MM.1S (cell line): Measurements from ENCODE around the gene GTF2H1.

ENCODE experiments used
- DNase-seq: peaks from one replicate; pipeline ENCODE4 v3.0.0-alpha.2; 2015
- H2AFZ ChIP-seq: fragments of 300-600 bp; sonication (generic); 2 replicates; pipeline ENCODE4 v1.6.0; 2016; ENCODE audit warnings: antibody characterized with exemption, low read length
- H3F3A ChIP-seq: fragments of 300-600 bp; sonication (generic); 2 replicates; pipeline ENCODE4 v1.6.1; 2016; ENCODE audit warnings: mild to moderate bottlenecking, antibody characterized with exemption, low read length, moderate library complexity, mixed read lengths; ENCODE audit not compliant: insufficient read depth
- H3K27ac ChIP-seq: fragments of 300-600 bp; sonication (generic); 2 replicates; pipeline ENCODE4 v1.5.1; 2016; ENCODE audit warnings: mild to moderate bottlenecking, low read length
- H3K27me3 ChIP-seq: fragments of 300-600 bp; sonication (generic); replicated peaks from 2 replicates; pipeline ENCODE4 v1.6.0; 2016; ENCODE audit warnings: low read length; ENCODE audit not compliant: insufficient read depth
- H3K36me3 ChIP-seq: fragments of 300-600 bp; sonication (generic); replicated peaks from 2 replicates; pipeline ENCODE4 v1.6.1; 2016; ENCODE audit warnings: mild to moderate bottlenecking, low read length, mixed read lengths; ENCODE audit not compliant: insufficient read depth
- H3K4me1 ChIP-seq: fragments of 300-600 bp; sonication (generic); 2 replicates; pipeline ENCODE4 v1.6.1; 2016; ENCODE audit warnings: low read length, mixed read lengths
- H3K4me2 ChIP-seq: fragments of 300-600 bp; sonication (generic); 2 replicates; pipeline ENCODE4 v1.6.0; 2016; ENCODE audit warnings: low read depth, low read length
- H3K4me3 ChIP-seq: fragments of 300-600 bp; sonication (generic); 2 replicates; pipeline ENCODE4 v1.5.1; 2016; ENCODE audit warnings: low read length, mixed read lengths
- H3K79me2 ChIP-seq: fragments of 300-600 bp; sonication (generic); 2 replicates; pipeline ENCODE4 v1.6.1; 2016; ENCODE audit warnings: mixed run types, low read length, mixed read lengths
- H3K9ac ChIP-seq: fragments of 300-600 bp; sonication (generic); 2 replicates; pipeline ENCODE4 v1.6.1; 2016; ENCODE audit warnings: low read length, mixed read lengths
- H3K9me2 ChIP-seq: fragments of 300-600 bp; sonication (generic); replicated peaks from 2 replicates; pipeline ENCODE4 v1.6.1; 2016; ENCODE audit warnings: mild to moderate bottlenecking, low read length, mixed read lengths; ENCODE audit not compliant: insufficient read depth
- H3K9me3 ChIP-seq: fragments of 300-600 bp; sonication (generic); replicated peaks from 2 replicates; pipeline ENCODE4 v1.6.1; 2016; ENCODE audit warnings: mild to moderate bottlenecking, low read length, mixed read lengths; ENCODE audit not compliant: insufficient read depth
- H4K20me1 ChIP-seq: fragments of 300-600 bp; sonication (generic); 2 replicates; pipeline ENCODE4 v1.6.1; 2016; ENCODE audit warnings: mild to moderate bottlenecking, low read length, moderate library complexity, mixed read lengths; ENCODE audit not compliant: insufficient read depth
- CTCF ChIP-seq: fragments of 300-600 bp; sonication (generic); IDR thresholded peaks from 2 replicates; pipeline ENCODE4 v1.5.1; 2016; ENCODE audit warnings: antibody characterized with exemption, low read length, mixed read lengths
- EZH2 ChIP-seq: fragments of 300-600 bp; sonication (generic); optimal IDR thresholded peaks from 2 replicates; pipeline ENCODE3; 2017; ENCODE audit warnings: low read depth, mild to moderate bottlenecking, antibody characterized with exemption, low read length, mixed read lengths
- EZH2phosphoT487 ChIP-seq: fragments of 300-600 bp; sonication (generic); IDR thresholded peaks from 2 replicates; pipeline ENCODE4 v1.6.1; 2018; ENCODE audit warnings: antibody characterized with exemption, low read length

Gene GTF2H1

GRCh38 chr11:18352581-18352980, 30.2 kb downstream of the GTF2H1 start:
- Histone ChIP-seq H3F3A (no peaks in the 10 kb centered on the region), H4K20me1 (no peaks in the 10 kb centered on the region), H3K27me3 (no peaks in the 10 kb centered on the region), H3K4me3 (no peak overlapping the region), H3K27ac (no peak overlapping the region), H3K4me2 (no peak overlapping the region), H3K36me3 (no peaks in the 10 kb centered on the region; the same call in 1 of the 2 replicates), H3K9me2 (no peaks in the 10 kb centered on the region), H3K4me1 (no peaks in the 10 kb centered on the region), H3K9me3 (no peaks in the 10 kb centered on the region), H2AFZ (no peak overlapping the region), H3K79me2 (no peaks in the 10 kb centered on the region), H3K9ac (no peak overlapping the region)
- TF ChIP-seq EZH2phosphoT487 (no peak), EZH2 (no peak), CTCF (no peak)
- no peak for DNase-seq

DNA sequence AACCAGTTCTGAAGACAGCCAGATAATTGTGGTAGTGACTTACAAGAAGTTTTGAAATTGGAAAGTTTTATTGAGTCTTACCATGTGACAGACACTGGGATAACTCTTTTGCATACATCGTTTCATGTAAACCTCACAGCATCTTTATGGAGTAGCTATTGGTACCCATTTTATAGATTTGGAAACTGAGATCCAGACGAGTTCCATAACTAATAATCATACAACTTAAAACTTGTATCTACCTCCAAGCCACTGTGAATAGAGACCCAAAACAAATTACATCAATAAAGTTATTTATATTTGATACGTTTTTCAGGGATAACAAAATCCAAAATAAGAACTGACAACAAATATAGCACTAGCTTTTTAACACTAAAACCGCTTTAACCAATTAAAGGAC, 36.3 kb downstream of the GTF2H1 start:
- Histone ChIP-seq H3K79me2 (no peaks in the 10 kb centered on the region), H2AFZ (no peak overlapping the region), H3F3A (no peaks in the 10 kb centered on the region), H3K4me2 (no peak overlapping the region), H3K4me3 (no peak overlapping the region), H3K9ac (no peak overlapping the region), H3K4me1 (no peaks in the 10 kb centered on the region), H3K9me3 (no peaks in the 10 kb centered on the region), H3K9me2 (no peaks in the 10 kb centered on the region), H3K27ac (no peak overlapping the region), H3K36me3 (peaks cover 17% of the 10 kb centered on the region), H4K20me1 (no peaks in the 10 kb centered on the region), H3K27me3 (no peaks in the 10 kb centered on the region)
- DNase-seq, result no peak
- no peak for TF ChIP-seq CTCF
- TF ChIP-seq EZH2phosphoT487, result no peak
- TF ChIP-seq EZH2, result no peak

DNA sequence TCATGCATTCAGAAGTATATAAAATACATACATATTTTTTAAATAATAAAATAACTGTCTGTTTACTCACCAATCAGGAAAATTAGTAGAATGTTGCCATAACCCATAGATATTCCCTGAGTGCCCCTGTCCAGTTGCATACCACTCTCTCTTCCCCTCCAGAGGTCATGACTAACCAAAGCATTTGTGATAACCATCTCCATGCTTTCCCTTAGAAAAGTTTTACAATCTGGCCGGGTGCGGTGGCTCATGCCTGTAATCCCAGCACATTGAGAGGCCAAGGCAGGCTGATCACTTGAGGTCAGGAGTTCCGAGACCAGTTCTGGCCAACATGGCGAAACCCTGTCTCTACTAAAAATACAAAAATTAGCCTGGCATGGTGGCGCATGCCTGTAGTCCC, 38.8 kb downstream of the GTF2H1 start:
- H3K27ac ChIP-seq, result no peak overlapping the region
- H3K4me3 ChIP-seq, result no peak overlapping the region
- H3K4me1 ChIP-seq, result no peaks in the 10 kb centered on the region
- H3K9me2 ChIP-seq, result no peaks in the 10 kb centered on the region
- TF ChIP-seq CTCF, result no peak
- TF ChIP-seq EZH2phosphoT487, result no peak
- no peak for TF ChIP-seq EZH2
- H3F3A ChIP-seq, result no peaks in the 10 kb centered on the region
- DNase-seq, result no peak
- H3K9me3 ChIP-seq, result no peaks in the 10 kb centered on the region
- no peak overlapping the region for H3K4me2 ChIP-seq
- no peaks in the 10 kb centered on the region for H4K20me1 ChIP-seq
- no peak overlapping the region for H2AFZ ChIP-seq
- no peaks in the 10 kb centered on the region for H3K79me2 ChIP-seq
- H3K27me3 ChIP-seq, result no peaks in the 10 kb centered on the region
- H3K36me3 ChIP-seq, result peaks cover 17% of the 10 kb centered on the region
- H3K9ac ChIP-seq, result no peak overlapping the region
